T-helper 9 cell (primary cell): ENCODE measurements around the gene ZMAT5.
A peak's percentile ranks its signal among the peaks of the same experiment; 100 is the strongest.

Source experiments
- DNase-seq: peaks from one replicate; pipeline ENCODE4 v3.0.0-alpha.2; 2020
- total RNA-seq, 2 donors: gene quantifications; one replicate each; lab custom pipeline; 2026; lab: John Stamatoyannopoulos, UW

The ZMAT5 gene
- 5.3 to 18.9 reads per million in 2 donors for total RNA-seq

GRCh38 chr22:29766632-29767170 is at the start of gene ZMAT5:
Gene ZMAT5 (minus strand): TSS chr22:29767007. CDS start chr22:29748544, 18,463 bp downstream.
- DNase-seq: peak; percentile 86

- no peak for DNase-seq
Measured at GRCh38 chr22:29816539-29816938, 49.7 kb upstream of the ZMAT5 start.

GRCh38 chr22:29816128-29816527 is 49.3 kb upstream of the ZMAT5 start:
- DNase-seq: no peak

- DNase-seq: no peak
Measured at GRCh38 chr22:29815580-29815979, 48.8 kb upstream of the ZMAT5 start.

- DNase-seq: no peak
Measured at GRCh38 chr22:29814003-29814402, 47.2 kb upstream of the ZMAT5 start.

- no peak for DNase-seq
Measured at GRCh38 chr22:29813563-29813962, 46.8 kb upstream of the ZMAT5 start.

- no peak for DNase-seq
Measured at GRCh38 chr22:29813126-29813525, 46.3 kb upstream of the ZMAT5 start.

GRCh38 chr22:29811377-29811776 is 44.6 kb upstream of the ZMAT5 start:
- DNase-seq: no peak

- DNase-seq: no peak
Measured at GRCh38 chr22:29810216-29810615, 43.4 kb upstream of the ZMAT5 start.

- no peak for DNase-seq
Measured at GRCh38 chr22:29806196-29806595, 39.4 kb upstream of the ZMAT5 start.

GRCh38 chr22:29804985-29805384 is 38.2 kb upstream of the ZMAT5 start:
- DNase-seq: no peak

GRCh38 chr22:29803190-29803589 is 36.4 kb upstream of the ZMAT5 start:
- DNase-seq: no peak

- no peak for DNase-seq
Measured at GRCh38 chr22:29801796-29802195, 35.0 kb upstream of the ZMAT5 start.

GRCh38 chr22:29801153-29801552 is 34.3 kb upstream of the ZMAT5 start:
- DNase-seq: no peak

- no peak for DNase-seq
Measured at GRCh38 chr22:29799217-29799680, 32.4 kb upstream of the ZMAT5 start.

- no peak for DNase-seq
Measured at GRCh38 chr22:29798801-29799200, 32.0 kb upstream of the ZMAT5 start.

- DNase-seq: no peak
Measured at GRCh38 chr22:29798318-29798717, 31.5 kb upstream of the ZMAT5 start.

- DNase-seq: no peak
Measured at GRCh38 chr22:29797351-29797750, 30.5 kb upstream of the ZMAT5 start.

- no peak for DNase-seq
Measured at GRCh38 chr22:29795663-29796062, 28.9 kb upstream of the ZMAT5 start.

- no peak for DNase-seq
Measured at GRCh38 chr22:29793396-29793795, 26.6 kb upstream of the ZMAT5 start.

GRCh38 chr22:29790061-29790460 is 23.3 kb upstream of the ZMAT5 start:
- no peak for DNase-seq

- DNase-seq: no peak
Measured at GRCh38 chr22:29788339-29789279, 21.8 kb upstream of the ZMAT5 start.

- no peak for DNase-seq
Measured at GRCh38 chr22:29787371-29787980, 20.7 kb upstream of the ZMAT5 start.

GRCh38 chr22:29786031-29786430 is 19.2 kb upstream of the ZMAT5 start:
- DNase-seq: no peak
